ENCODE measurements around the gene GNG7. TPM values are rescaled to one million over a fixed set of nuclear protein-coding genes. Genes with fewer than 3 reads are reported as not detected.
A peak's percentile ranks its signal among the peaks of the same experiment; 100 is the strongest.

GNG7 gene
- total RNA-seq, 2 donors from 2014 or later: 12.3 to 12.4 TPM

DNA sequence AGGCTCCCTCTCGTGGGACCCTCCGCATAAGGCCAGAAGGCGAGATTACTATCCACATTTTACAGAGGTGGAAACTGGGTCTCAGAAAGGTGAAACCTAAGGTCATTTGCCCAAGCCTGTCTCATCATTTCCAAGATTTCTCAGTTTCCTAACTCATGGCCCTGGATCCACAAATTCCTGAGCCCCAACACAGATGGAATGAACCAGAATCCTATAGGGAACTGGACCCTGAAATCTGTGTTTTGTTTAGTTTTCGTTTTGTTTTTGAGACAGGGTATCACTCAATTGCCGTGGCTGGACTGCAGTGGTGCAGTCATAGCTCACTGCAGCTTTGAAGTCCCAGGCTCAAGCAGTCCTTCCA lies 563 bp upstream of the GNG7 start:
- peak overlapping the region; percentile 66 for H3K27ac Mint-ChIP-seq
- no peaks in the 10 kb centered on the region for H3K36me3 Mint-ChIP-seq (ENCODE audit: low read depth)
- peaks cover 9% of the 10 kb centered on the region for H3K4me1 Mint-ChIP-seq
- TF ChIP-seq CTCF (conservative IDR thresholded peaks at IDR 0.05): no peak
- peak overlapping the region; percentile 76 for H3K4me3 Mint-ChIP-seq
- Histone ChIP-seq H3K27ac (ENCODE audit: low read depth, low read length) (no peak overlapping the region), H3K4me3 (ENCODE audit: low read length) (no peak overlapping the region), H3K9me3 (ENCODE audit: control insufficient read depth, low read length) (no peaks in the 10 kb centered on the region), H3K27me3 (ENCODE audit: control insufficient read depth, insufficient read depth, low read length, poor library complexity, severe bottlenecking) (peaks cover 22% of the 10 kb centered on the region), H3K4me1 (ENCODE audit: control insufficient read depth, insufficient read depth, low read length) (no peaks in the 10 kb centered on the region), H3K9ac (ENCODE audit: extremely low read depth, low read length, poor library complexity, severe bottlenecking) (no peak overlapping the region), H3K36me3 (ENCODE audit: control insufficient read depth, insufficient read depth, low read length) (no peaks in the 10 kb centered on the region)
- no peak for DNase-seq
- H3K9me3 Mint-ChIP-seq: no peaks in the 10 kb centered on the region
- 79 to 84% methylated on average over 5 of the region's 5 CpGs for WGBS, 2 experiments (ENCODE audit: insufficient coverage in 1 of 2, insufficient read length in 1 of 2)
- peaks cover 21% of the 10 kb centered on the region for H3K27me3 Mint-ChIP-seq (ENCODE audit: insufficient read depth)

- no peak for TF ChIP-seq CTCF (conservative IDR thresholded peaks at IDR 0.05)
- Histone ChIP-seq H3K27ac (ENCODE audit: low read depth, low read length) (no peak overlapping the region), H3K4me3 (ENCODE audit: low read length) (peak overlapping the region; percentile 85), H3K9me3 (ENCODE audit: control insufficient read depth, low read length) (no peaks in the 10 kb centered on the region), H3K36me3 (ENCODE audit: control insufficient read depth, insufficient read depth, low read length) (no peaks in the 10 kb centered on the region), H3K4me1 (ENCODE audit: control insufficient read depth, insufficient read depth, low read length) (no peaks in the 10 kb centered on the region), H3K27me3 (ENCODE audit: control insufficient read depth, insufficient read depth, low read length, poor library complexity, severe bottlenecking) (peaks cover 22% of the 10 kb centered on the region), H3K9ac (ENCODE audit: extremely low read depth, low read length, poor library complexity, severe bottlenecking) (peak overlapping the region; percentile 47)
- Mint-ChIP-seq H3K27ac (no peak overlapping the region), H3K36me3 (ENCODE audit: low read depth) (no peaks in the 10 kb centered on the region), H3K27me3 (ENCODE audit: insufficient read depth) (peaks cover 21% of the 10 kb centered on the region), H3K4me3 (peak overlapping the region; percentile 76), H3K9me3 (no peaks in the 10 kb centered on the region), H3K4me1 (peaks cover 9% of the 10 kb centered on the region)
- WGBS, 2 experiments (ENCODE audit: insufficient coverage in 1 of 2, insufficient read length in 1 of 2): 14% methylated on average over 9 of the region's 9 CpGs; no CpG with 5 or more reads in 1 of the 2 experiments
- DNase-seq: no peak
Observed at GRCh38 chr19:2701361-2702169, 929 bp downstream of the GNG7 start.

GRCh38 chr19:2700660-2701360 lies 1.7 kb downstream of the GNG7 start:
- H3K4me1 ChIP-seq (ENCODE audit: control insufficient read depth, insufficient read depth, low read length): no peaks in the 10 kb centered on the region
- H3K9me3 ChIP-seq (ENCODE audit: control insufficient read depth, low read length): no peaks in the 10 kb centered on the region
- H3K27me3 ChIP-seq (ENCODE audit: control insufficient read depth, insufficient read depth, low read length, poor library complexity, severe bottlenecking): peaks cover 22% of the 10 kb centered on the region
- TF ChIP-seq CTCF (conservative IDR thresholded peaks at IDR 0.05): no peak
- H3K9ac ChIP-seq (ENCODE audit: extremely low read depth, low read length, poor library complexity, severe bottlenecking): no peak overlapping the region
- 34 to 42% methylated on average over 25 to 26 of the region's 26 CpGs for WGBS, 2 experiments (ENCODE audit: insufficient coverage in 1 of 2, insufficient read length in 1 of 2)
- H3K36me3 ChIP-seq (ENCODE audit: control insufficient read depth, insufficient read depth, low read length): no peaks in the 10 kb centered on the region
- H3K27ac ChIP-seq (ENCODE audit: low read depth, low read length): no peak overlapping the region
- Mint-ChIP-seq H3K27me3 (ENCODE audit: insufficient read depth) (peaks cover 21% of the 10 kb centered on the region), H3K36me3 (ENCODE audit: low read depth) (no peaks in the 10 kb centered on the region), H3K27ac (no peak overlapping the region), H3K4me3 (peak overlapping the region; percentile 76), H3K4me1 (peaks cover 9% of the 10 kb centered on the region), H3K9me3 (no peaks in the 10 kb centered on the region)
- no peak for DNase-seq
- no peak overlapping the region for H3K4me3 ChIP-seq (ENCODE audit: low read length)
